Left lung (tissue), 10 donors: ENCODE results near the gene TAF12. TPM values are rescaled to one million over a fixed set of nuclear protein-coding genes. Genes with fewer than 3 reads are reported as not detected.
"Not testable (repeated sequence)": the region's sequence is repeated elsewhere in the genome, so short reads cannot be mapped to it uniquely, and the experiment has no call there.

ENCODE experiments used
- ATAC-seq: fragments of 200-7000 bp; cut with Tn5 transposase; one replicate; pipeline ENCODE4 v1.9.1; 2020; ENCODE audit warnings: moderate library complexity
- DNase-seq, 4 donors: peaks; one replicate each; pipeline ENCODE4 v3.0.0-alpha.2; 2013 to 2020
- H3K27ac ChIP-seq, 2 donors: fragments of 200-600 bp; sonication (generic) in 1 of 2; one replicate each; pipeline versions ENCODE4 v1.5.0 to v1.8.0; 2020 to 2021
- H3K27me3 ChIP-seq, 2 donors: fragments of 200-600 bp; sonication (generic) in 1 of 2; one replicate each; pipeline versions ENCODE4 v1.5.0 to v1.8.0; 2020 to 2021
- H3K36me3 ChIP-seq, 2 donors: fragments of 200-600 bp; sonication (generic) in 1 of 2; one replicate each; pipeline versions ENCODE4 v1.5.0 to v1.8.0; 2020 to 2021
- H3K4me1 ChIP-seq, 2 donors: fragments of 200-600 bp; one replicate each; pipeline ENCODE4 v1.8.0; 2021
- H3K4me3 ChIP-seq, 2 donors: fragments of 200-600 bp; sonication (generic) in 1 of 2; one replicate each; pipeline versions ENCODE4 v1.5.0 to v1.8.0; 2020 to 2021; ENCODE audit warnings: mild to moderate bottlenecking in 1 of 2
- H3K9me3 ChIP-seq, 2 donors: fragments of 200-600 bp; sonication (generic) in 1 of 2; one replicate each; pipeline versions ENCODE4 v1.5.0 to v1.8.0; 2020 to 2021
- intact Hi-C, 2 donors: fragments of 100-400 bp; cut with DNase I; formaldehyde crosslinking; loops; one replicate each; pipeline versions ENCODE4 v1.11.2 to v1.14.2; 2022
- polyA plus RNA-seq, 6 donors: library from polyadenylated mRNA; unstranded; fragments of 120-200 nt; gene quantifications; one replicate each; pipeline ENCODE4 v1.2.1, GENCODE V29; 2013; ENCODE audit not compliant: insufficient read length in 6 of 6
- total RNA-seq, 2 donors: library from RNA; stranded (reverse); fragmentation: NEBNext Ultra II Directional; extraction: Animal tissue kit (Norgen Biotek cat#: 25700); gene quantifications; one replicate each; pipeline ENCODE4 v1.2.1, GENCODE V29; 2021
- TF ChIP-seq, protein P1 (sequence below), 2 donors: fragments of 200-600 bp; sonication (generic) in 1 of 2; IDR thresholded peaks; one replicate each; pipeline versions ENCODE4 v1.5.0 to v1.8.0; 2021; ENCODE audit warnings: antibody characterized with exemption in 2 of 2
- donor health status: DM: no; HTN: yes; CAD: no.
- donor health status: DM: no; HTN: no; CAD: no.

The TAF12 gene
- total and polyA plus RNA-seq, 8 donors = 23.2 to 33.2 (median 31.0) TPM

DNA sequence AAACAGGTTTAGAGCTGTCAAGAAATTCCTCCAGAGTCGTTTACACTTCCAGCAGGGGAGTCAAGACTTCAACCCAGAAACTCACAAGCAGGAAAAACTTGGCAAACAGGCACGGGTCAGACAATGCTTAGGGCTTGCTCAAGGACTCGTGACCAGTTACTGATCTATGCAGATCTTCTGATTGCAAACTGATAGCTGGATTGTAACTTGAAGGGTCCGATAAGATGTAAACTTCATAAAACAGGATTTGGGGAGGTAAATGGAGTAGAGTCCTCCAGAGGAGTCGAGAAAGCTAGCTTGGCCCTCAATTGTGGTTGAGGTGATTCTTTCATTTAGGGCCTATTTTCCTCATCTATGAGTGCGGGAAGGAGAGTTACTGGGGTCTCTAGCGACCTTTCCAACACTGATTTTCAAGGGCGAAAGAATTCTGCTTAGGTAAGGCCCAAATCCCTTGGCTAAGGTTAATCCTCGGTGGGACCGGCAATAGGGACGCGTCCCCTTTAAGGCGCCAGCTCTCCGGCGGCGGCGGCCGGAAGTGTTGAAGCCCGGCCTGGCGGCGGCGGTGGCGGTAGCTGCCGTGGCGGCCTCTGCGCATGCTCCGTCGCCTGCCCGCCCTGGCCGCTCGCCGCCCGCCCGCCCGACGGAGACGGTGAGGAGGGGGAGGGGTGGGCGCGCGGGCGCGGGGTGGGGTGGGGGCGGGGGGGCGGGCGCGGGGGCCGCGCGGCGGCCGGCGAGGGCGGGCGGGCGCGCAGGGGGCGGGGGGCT, 25.5 kb upstream of the TAF12 start, which contains the start of gene GMEB1:
TSS of gene GMEB1 (plus strand) at position 594 of the 765 bp plus-strand sequence. CDS start 14,829 bp downstream, outside the sequence.
- Histone ChIP-seq H3K36me3 (no peaks in the 10 kb centered on the region), H3K4me3 (peak within 1 kb of the TSS; percentile 87 to 91), H3K27ac (peak within 1 kb of the TSS; percentile 99), H3K4me1 (peaks cover 12 to 30% of the 10 kb centered on the region in 2 donors), H3K9me3 (no peaks in the 10 kb centered on the region), H3K27me3 (no peaks in the 10 kb centered on the region)
- TF ChIP-seq, protein P1, sequence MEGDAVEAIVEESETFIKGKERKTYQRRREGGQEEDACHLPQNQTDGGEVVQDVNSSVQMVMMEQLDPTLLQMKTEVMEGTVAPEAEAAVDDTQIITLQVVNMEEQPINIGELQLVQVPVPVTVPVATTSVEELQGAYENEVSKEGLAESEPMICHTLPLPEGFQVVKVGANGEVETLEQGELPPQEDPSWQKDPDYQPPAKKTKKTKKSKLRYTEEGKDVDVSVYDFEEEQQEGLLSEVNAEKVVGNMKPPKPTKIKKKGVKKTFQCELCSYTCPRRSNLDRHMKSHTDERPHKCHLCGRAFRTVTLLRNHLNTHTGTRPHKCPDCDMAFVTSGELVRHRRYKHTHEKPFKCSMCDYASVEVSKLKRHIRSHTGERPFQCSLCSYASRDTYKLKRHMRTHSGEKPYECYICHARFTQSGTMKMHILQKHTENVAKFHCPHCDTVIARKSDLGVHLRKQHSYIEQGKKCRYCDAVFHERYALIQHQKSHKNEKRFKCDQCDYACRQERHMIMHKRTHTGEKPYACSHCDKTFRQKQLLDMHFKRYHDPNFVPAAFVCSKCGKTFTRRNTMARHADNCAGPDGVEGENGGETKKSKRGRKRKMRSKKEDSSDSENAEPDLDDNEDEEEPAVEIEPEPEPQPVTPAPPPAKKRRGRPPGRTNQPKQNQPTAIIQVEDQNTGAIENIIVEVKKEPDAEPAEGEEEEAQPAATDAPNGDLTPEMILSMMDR (IDR thresholded peaks at IDR 0.05) = peak in 1 of 2 donors; percentile 42
- ATAC-seq (peak; percentile 91), DNase-seq (peak; percentile 77 to 97 (median 91))
- intact Hi-C loops = no loop called here

DNA sequence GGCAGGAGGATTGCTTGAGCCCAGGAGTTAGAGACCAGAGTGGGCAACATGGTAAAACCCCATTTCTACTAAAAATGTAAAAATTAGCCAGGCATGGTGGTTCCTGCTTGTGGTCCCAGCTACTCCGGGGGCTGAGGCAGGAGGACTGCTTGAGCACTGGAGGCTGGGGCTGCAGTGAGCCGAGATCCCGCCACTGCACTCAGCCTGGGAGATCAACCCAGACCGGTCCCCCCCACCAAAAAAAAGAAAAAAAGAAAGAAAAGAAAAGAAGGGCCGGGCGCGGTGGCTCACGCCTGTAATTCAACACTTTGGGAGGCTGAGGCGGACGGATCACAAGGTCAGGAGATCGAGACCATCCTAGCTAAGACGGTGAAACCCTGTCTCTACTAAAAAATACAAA, 23.9 kb upstream of the TAF12 start:
- no peak overlapping the region for H3K4me3 ChIP-seq
- no peaks in the 10 kb centered on the region for H3K27me3 ChIP-seq
- H3K4me1 ChIP-seq = peaks cover 12 to 30% of the 10 kb centered on the region in 2 donors
- no peaks in the 10 kb centered on the region for H3K36me3 ChIP-seq
- peak in 1 of 4 donors; percentile 41 for DNase-seq
- no peak for ATAC-seq
- TF ChIP-seq, protein P1 (IDR thresholded peaks at IDR 0.05) = no peak
- no peaks in the 10 kb centered on the region for H3K9me3 ChIP-seq
- intact Hi-C loops = no loop called here
- H3K27ac ChIP-seq = no peak overlapping the region

DNA sequence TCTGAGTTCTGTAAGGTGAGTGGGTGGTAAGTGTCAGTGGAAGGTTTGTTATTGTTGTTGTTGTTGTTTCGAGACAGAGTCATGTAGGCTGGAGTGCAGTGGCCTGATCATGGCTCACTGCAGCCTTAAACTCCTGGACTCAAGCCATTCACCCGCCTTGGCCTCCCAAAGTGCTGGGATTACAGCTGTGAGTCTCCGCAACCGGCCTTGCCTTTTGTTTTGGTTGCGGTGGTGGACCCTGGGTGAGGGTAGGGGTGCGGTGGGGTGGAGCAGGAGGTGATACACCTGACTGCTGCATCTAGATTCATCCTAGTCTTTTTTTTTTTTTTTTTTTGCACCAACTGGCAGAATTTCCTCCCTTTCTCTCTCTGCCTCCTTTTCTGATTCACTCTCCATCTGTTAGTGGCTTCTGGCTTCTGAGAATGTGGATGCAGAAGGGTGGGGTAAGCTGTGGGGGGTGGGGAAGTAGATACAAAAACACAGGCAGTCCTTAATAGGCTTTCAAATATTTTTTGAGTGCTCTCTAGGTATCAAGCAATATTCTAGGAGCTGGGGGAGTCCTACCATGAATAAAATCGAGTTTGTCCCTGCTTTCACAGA, 21.1 kb upstream of the TAF12 start:
- TF ChIP-seq, protein P1 (IDR thresholded peaks at IDR 0.05) = no peak
- intact Hi-C loops = no loop called here
- peak in 1 of 4 donors; percentile 19 for DNase-seq

DNA sequence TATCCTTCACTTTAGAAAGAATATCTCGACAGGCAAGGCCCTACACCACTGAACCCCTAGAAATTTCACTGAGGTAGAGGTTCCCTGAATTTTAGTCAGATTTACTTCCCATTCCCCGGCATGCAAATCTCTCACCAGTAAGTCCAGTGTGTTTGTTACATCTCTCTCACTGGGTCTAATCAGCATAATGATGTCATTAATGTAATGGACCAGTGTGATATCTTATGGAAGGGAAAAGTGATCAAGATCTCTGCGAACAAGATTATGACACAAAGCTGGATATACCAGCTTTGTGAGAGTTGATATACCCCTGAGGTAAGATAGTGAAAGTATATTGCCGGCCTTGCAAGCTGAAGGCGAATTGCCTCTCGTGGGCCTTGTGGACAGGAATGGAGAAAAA, 13.5 kb upstream of the TAF12 start:
- H3K36me3 ChIP-seq = no peaks in the 10 kb centered on the region
- no peak for ATAC-seq
- no peak overlapping the region for H3K4me3 ChIP-seq
- TF ChIP-seq, protein P1 (IDR thresholded peaks at IDR 0.05) = no peak
- no peaks in the 10 kb centered on the region for H3K9me3 ChIP-seq
- H3K27me3 ChIP-seq = no peaks in the 10 kb centered on the region
- H3K27ac ChIP-seq = no peak overlapping the region
- DNase-seq = no peak
- intact Hi-C loops = no loop called here
- H3K4me1 ChIP-seq = peaks cover 0 to 5% of the 10 kb centered on the region in 2 donors

More for the DNA sequence above, 21.1 kb upstream of the TAF12 start:
- ATAC-seq = no peak
- Histone ChIP-seq H3K27me3 (no peaks in the 10 kb centered on the region), H3K36me3 (no peaks in the 10 kb centered on the region), H3K27ac (no peak overlapping the region), H3K4me3 (no peak overlapping the region), H3K9me3 (no peaks in the 10 kb centered on the region), H3K4me1 (peaks cover 6 to 16% of the 10 kb centered on the region in 2 donors)

DNA sequence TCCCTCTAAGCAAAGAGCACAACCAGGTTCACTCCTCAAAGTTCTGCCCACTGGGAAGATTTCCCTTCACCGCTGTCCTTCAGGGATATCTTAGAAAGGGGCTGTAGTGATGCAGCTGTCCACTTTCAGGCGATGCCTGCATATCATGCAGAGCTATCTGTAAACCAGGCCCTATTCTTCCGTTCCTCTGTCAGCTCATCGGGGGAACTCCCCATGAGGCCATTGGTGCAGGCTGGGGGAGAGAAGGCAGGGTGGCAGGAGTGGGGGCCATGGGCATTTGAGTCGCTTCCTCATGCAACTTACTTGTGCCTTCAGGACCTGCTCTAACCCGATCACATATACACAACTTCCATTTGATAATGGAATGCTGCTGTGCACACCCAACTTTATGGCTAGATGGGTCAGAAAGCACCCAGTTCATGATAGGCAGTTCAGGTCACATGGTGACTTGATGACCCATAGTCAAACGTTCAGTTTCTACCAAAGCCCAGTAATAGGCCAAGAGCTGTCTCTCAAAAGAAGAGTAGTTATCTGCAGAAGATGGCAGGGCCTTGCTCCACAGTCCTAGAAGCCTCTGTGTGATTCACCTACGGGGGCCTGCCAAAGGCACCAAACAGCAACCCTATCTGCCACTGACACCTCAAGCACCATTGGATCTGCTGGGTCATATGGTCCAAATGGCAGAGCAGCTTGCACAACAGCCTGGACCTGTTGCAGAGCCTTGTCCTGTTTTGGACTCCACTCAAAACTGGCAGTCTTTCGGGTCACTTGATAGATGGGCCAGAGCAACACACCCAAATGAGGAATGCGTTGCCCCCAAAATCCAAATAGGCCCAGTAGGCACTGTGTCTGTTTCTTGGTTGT, 12.8 kb upstream of the TAF12 start:
- H3K9me3 ChIP-seq, H3K4me1 ChIP-seq, H3K27ac ChIP-seq, H3K27me3 ChIP-seq, ATAC-seq, H3K4me3 ChIP-seq, intact Hi-C loops, H3K36me3 ChIP-seq: not testable (repeated sequence)
- peak in 1 of 4 donors; percentile 5 for DNase-seq

DNA sequence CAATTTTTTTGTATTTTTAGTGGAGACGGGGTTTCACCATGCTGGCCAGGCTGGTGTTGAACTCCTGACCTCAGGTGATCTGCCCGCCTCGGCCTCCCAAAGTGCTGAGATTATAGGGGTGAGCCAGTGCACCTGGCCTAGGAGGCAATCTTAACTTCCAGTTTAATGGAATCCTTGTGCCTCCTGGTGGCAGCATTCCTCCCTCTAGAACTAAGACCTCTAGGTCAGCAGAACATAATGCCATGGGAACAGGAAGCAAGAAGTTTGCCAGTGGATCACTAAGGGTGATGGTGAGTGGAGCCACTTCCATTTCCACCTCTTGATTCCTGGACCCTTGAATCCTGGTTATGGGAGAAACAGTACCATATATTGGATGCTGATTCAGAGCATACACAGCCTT, 11.0 kb upstream of the TAF12 start:
- DNase-seq (peak in 2 of 4 donors; percentile 5 to 17), ATAC-seq (peak; percentile 16)
- intact Hi-C loops, H3K27ac ChIP-seq, H3K27me3 ChIP-seq, H3K4me3 ChIP-seq, H3K9me3 ChIP-seq, H3K36me3 ChIP-seq: not testable (repeated sequence)
- peaks cover 0 to 16% of the 10 kb centered on the region in 2 donors for H3K4me1 ChIP-seq

DNA sequence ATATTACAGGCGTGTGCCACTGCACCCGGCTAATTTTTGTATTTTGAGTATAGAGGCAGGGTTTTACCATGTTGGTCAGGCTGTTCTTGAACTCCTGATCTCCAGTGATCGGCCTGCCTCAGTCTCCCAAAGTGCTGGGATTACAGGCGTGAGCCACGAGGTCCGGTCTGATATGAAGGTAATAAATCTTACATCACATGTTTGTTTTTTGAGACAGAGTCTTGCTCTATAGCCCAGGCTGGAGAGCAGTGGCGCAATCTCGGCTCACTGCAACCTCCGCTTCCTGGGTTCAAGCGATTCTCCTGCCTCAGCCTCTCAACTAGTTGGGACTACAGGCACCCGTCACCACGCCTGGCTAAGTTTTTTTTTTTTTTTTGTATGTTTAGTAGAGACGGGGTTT, 10.2 kb upstream of the TAF12 start:
- ATAC-seq, intact Hi-C loops, H3K4me3 ChIP-seq, H3K27ac ChIP-seq, H3K36me3 ChIP-seq, H3K27me3 ChIP-seq, H3K9me3 ChIP-seq: not testable (repeated sequence)
- DNase-seq = peak in 1 of 4 donors; percentile 28
- H3K4me1 ChIP-seq = peaks cover 0 to 19% of the 10 kb centered on the region in 2 donors
